ENCODE measurements around the gene ARHGDIA.

DNA sequence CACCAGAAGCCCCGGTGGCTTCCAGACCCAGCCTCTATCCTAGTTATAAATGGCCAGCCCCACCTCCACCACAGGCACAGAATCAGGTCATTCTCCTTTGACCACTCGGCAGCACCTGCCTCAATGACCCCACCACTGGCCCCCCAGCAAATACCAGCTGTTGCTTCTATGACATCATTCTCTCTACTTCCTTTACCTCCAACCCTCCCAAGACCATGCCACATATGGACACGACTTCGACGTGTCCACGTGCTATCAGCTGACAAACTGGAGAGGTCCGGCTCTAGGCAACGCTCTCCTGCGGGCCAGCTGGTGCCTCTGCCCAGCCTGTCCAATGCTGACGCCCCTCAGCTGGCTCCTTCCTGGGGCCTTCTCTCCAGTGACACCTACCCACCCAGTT lies 14.3 kb upstream of the ARHGDIA start:
- TF ChIP-seq EZH2 (IDR thresholded peaks at IDR 0.05) (no peak), FOXP2 (optimal IDR thresholded peaks at IDR 0.05; ENCODE audit: control extremely low read depth, extremely low read length, insufficient read depth) (no peak), POLR2AphosphoS5 (IDR thresholded peaks at IDR 0.05; ENCODE audit: borderline replicate concordance, low read depth, low read length) (no peak)
